Hepatocyte (in vitro differentiated cells): ENCODE measurements around the gene INHBE. TPM values are rescaled to one million over a fixed set of nuclear protein-coding genes. Genes with fewer than 3 reads are reported as not detected.
A peak's percentile ranks its signal among the peaks of the same experiment; 100 is the strongest.

Experiments
- DNase-seq: peaks from one replicate; pipeline ENCODE4 v3.0.0-alpha.2; 2016; ENCODE audit warnings: low spot score
- H2AFZ ChIP-seq: fragments of 200-600 bp; sonication (generic); 2 replicates; pipeline ENCODE4 v1.6.0; 2016; ENCODE audit warnings: antibody characterized with exemption, mild to moderate bottlenecking
- H3K27ac ChIP-seq: fragments of 200-600 bp; sonication (generic); 2 replicates; pipeline ENCODE4 v1.5.1; 2016; ENCODE audit warnings: mild to moderate bottlenecking
- H3K27me3 ChIP-seq: fragments of 200-600 bp; sonication (generic); 2 replicates; pipeline ENCODE4 v1.6.1; 2016
- H3K36me3 ChIP-seq: fragments of 200-600 bp; sonication (generic); replicated peaks from 2 replicates; pipeline ENCODE4 v1.5.1; 2016; ENCODE audit warnings: low read depth; ENCODE audit not compliant: insufficient read depth
- H3K4me1 ChIP-seq: fragments of 200-600 bp; sonication (generic); 2 replicates; pipeline ENCODE4 v1.5.1; 2016; ENCODE audit warnings: mild to moderate bottlenecking, moderate library complexity; ENCODE audit not compliant: insufficient read depth
- H3K4me2 ChIP-seq: fragments of 200-600 bp; sonication (generic); 2 replicates; pipeline ENCODE4 v1.6.0; 2016
- H3K4me3 ChIP-seq: fragments of 200-600 bp; sonication (generic); 2 replicates; pipeline ENCODE4 v1.5.1; 2016; ENCODE audit warnings: mild to moderate bottlenecking
- H3K79me2 ChIP-seq: fragments of 200-600 bp; sonication (generic); 2 replicates; pipeline ENCODE4 v1.6.0; 2017; ENCODE audit warnings: mild to moderate bottlenecking
- H3K9me2 ChIP-seq: fragments of 200-600 bp; sonication (generic); replicated peaks from 2 replicates; pipeline ENCODE4 v1.6.0; 2017; ENCODE audit warnings: mild to moderate bottlenecking; ENCODE audit not compliant: insufficient read depth
- H3K9me3 ChIP-seq: fragments of 200-600 bp; sonication (generic); 2 replicates; pipeline ENCODE4 v1.5.1; 2016; ENCODE audit warnings: low read depth, mild to moderate bottlenecking
- H4K20me1 ChIP-seq: fragments of 200-600 bp; sonication (generic); 2 replicates; pipeline ENCODE4 v1.6.0; 2016; ENCODE audit warnings: mild to moderate bottlenecking; ENCODE audit not compliant: insufficient read depth, poor library complexity, severe bottlenecking
- EZH2 ChIP-seq: fragments of 200-600 bp; sonication (generic); IDR thresholded peaks from 2 replicates; pipeline ENCODE4 v1.6.1; 2016; ENCODE audit warnings: antibody characterized with exemption, mild to moderate bottlenecking, borderline replicate concordance
- EZH2phosphoT487 ChIP-seq: fragments of 200-600 bp; sonication (generic); IDR thresholded peaks from one replicate; pipeline ENCODE4 v1.6.1; 2018; ENCODE audit warnings: antibody characterized with exemption, mild to moderate bottlenecking, low read depth, moderate library complexity; ENCODE audit not compliant: unreplicated experiment, severe bottlenecking
- WGBS: methylation state at CpG from one replicate; pipeline ENCODE4 v1.1.6; 2016; ENCODE audit warnings: low lambda C conversion rate; ENCODE audit errors: missing lambda C conversion rate; 5-methylcytosine and 5-hydroxymethylcytosine counted together
- polyA plus RNA-seq: library from polyadenylated mRNA; unstranded; fragments of >200 nt; fragmentation: Nextera tagmentation; extraction: Ambion mirVana; gene quantifications from 2 replicates; pipeline ENCODE4 v1.2.1, GENCODE V29; 2016
- total RNA-seq: library from RNA; depleted of rRNA; stranded (reverse); fragments of >200 nt; gene quantifications from 2 replicates; pipeline ENCODE4 v1.2.3, GENCODE V29; 2014
- TF ChIP-seq, protein P1 (sequence below): fragments of 200-600 bp; sonication (generic); IDR thresholded peaks from 2 replicates; pipeline ENCODE4 v1.5.1; 2016; ENCODE audit warnings: antibody characterized with exemption, mild to moderate bottlenecking; ENCODE audit not compliant: poor library complexity

INHBE gene
- total and polyA plus RNA-seq, 2 experiments from 2014 or later, result 15.1 to 44.2 TPM

DNA sequence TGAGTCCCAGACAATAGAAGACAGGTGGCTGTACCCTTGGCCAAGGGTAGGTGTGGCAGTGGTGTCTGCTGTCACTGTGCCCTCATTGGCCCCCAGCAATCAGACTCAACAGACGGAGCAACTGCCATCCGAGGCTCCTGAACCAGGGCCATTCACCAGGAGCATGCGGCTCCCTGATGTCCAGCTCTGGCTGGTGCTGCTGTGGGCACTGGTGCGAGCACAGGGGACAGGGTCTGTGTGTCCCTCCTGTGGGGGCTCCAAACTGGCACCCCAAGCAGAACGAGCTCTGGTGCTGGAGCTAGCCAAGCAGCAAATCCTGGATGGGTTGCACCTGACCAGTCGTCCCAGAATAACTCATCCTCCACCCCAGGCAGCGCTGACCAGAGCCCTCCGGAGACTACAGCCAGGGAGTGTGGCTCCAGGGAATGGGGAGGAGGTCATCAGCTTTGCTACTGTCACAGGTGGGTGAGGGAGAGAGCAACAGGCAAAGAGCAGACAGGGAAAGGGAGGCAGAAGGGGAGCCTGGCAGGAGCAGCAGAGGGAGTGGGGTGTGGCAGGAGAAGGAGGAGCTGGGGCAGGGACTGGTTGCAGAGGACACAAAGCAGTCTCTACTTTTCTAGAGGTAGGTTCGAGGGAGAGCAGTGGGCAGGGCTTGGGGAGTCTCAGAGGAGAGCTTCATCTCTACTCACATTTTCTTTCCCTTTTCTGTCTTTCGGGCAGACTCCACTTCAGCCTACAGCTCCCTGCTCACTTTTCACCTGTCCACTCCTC is 452 bp downstream of the INHBE start:
- peaks cover 48% of the 10 kb centered on the region for H3K4me1 ChIP-seq
- H2AFZ ChIP-seq, result no peak overlapping the region
- no peaks in the 10 kb centered on the region for H4K20me1 ChIP-seq
- peak overlapping the region; percentile 91 for H3K27ac ChIP-seq
- no peak for DNase-seq
- no peak overlapping the region for H3K4me3 ChIP-seq
- no peaks in the 10 kb centered on the region for H3K9me2 ChIP-seq
- H3K79me2 ChIP-seq, result no peaks in the 10 kb centered on the region
- H3K9me3 ChIP-seq, result no peaks in the 10 kb centered on the region
- TF ChIP-seq EZH2 (no peak), EZH2phosphoT487 (no peak)
- TF ChIP-seq, protein P1, sequence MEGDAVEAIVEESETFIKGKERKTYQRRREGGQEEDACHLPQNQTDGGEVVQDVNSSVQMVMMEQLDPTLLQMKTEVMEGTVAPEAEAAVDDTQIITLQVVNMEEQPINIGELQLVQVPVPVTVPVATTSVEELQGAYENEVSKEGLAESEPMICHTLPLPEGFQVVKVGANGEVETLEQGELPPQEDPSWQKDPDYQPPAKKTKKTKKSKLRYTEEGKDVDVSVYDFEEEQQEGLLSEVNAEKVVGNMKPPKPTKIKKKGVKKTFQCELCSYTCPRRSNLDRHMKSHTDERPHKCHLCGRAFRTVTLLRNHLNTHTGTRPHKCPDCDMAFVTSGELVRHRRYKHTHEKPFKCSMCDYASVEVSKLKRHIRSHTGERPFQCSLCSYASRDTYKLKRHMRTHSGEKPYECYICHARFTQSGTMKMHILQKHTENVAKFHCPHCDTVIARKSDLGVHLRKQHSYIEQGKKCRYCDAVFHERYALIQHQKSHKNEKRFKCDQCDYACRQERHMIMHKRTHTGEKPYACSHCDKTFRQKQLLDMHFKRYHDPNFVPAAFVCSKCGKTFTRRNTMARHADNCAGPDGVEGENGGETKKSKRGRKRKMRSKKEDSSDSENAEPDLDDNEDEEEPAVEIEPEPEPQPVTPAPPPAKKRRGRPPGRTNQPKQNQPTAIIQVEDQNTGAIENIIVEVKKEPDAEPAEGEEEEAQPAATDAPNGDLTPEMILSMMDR, result no peak
- no peaks in the 10 kb centered on the region for H3K36me3 ChIP-seq
- peak overlapping the region; percentile 65 for H3K4me2 ChIP-seq
- WGBS, result 63% methylated on average over 10 of the region's 10 CpGs
- H3K27me3 ChIP-seq, result no peaks in the 10 kb centered on the region

DNA sequence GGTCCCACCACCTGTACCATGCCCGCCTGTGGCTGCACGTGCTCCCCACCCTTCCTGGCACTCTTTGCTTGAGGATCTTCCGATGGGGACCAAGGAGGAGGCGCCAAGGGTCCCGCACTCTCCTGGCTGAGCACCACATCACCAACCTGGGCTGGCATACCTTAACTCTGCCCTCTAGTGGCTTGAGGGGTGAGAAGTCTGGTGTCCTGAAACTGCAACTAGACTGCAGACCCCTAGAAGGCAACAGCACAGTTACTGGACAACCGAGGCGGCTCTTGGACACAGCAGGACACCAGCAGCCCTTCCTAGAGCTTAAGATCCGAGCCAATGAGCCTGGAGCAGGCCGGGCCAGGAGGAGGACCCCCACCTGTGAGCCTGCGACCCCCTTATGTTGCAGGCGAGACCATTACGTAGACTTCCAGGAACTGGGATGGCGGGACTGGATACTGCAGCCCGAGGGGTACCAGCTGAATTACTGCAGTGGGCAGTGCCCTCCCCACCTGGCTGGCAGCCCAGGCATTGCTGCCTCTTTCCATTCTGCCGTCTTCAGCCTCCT is 1.1 kb downstream of the INHBE start:
- no peaks in the 10 kb centered on the region for H3K36me3 ChIP-seq
- no peak overlapping the region for H3K4me3 ChIP-seq
- no peaks in the 10 kb centered on the region for H3K27me3 ChIP-seq
- H3K4me2 ChIP-seq, result peak overlapping the region; percentile 65
- peaks cover 41% of the 10 kb centered on the region for H3K4me1 ChIP-seq
- no peaks in the 10 kb centered on the region for H3K9me2 ChIP-seq
- TF ChIP-seq, protein P1, result peak; percentile 63
- no peak for TF ChIP-seq EZH2
- no peak for TF ChIP-seq EZH2phosphoT487
- 46% methylated on average over 15 of the region's 15 CpGs for WGBS
- H4K20me1 ChIP-seq, result no peaks in the 10 kb centered on the region
- DNase-seq, result peak; percentile 79
- no peak overlapping the region for H3K27ac ChIP-seq
- H3K79me2 ChIP-seq, result no peaks in the 10 kb centered on the region
- H2AFZ ChIP-seq, result no peak overlapping the region
- no peaks in the 10 kb centered on the region for H3K9me3 ChIP-seq

DNA sequence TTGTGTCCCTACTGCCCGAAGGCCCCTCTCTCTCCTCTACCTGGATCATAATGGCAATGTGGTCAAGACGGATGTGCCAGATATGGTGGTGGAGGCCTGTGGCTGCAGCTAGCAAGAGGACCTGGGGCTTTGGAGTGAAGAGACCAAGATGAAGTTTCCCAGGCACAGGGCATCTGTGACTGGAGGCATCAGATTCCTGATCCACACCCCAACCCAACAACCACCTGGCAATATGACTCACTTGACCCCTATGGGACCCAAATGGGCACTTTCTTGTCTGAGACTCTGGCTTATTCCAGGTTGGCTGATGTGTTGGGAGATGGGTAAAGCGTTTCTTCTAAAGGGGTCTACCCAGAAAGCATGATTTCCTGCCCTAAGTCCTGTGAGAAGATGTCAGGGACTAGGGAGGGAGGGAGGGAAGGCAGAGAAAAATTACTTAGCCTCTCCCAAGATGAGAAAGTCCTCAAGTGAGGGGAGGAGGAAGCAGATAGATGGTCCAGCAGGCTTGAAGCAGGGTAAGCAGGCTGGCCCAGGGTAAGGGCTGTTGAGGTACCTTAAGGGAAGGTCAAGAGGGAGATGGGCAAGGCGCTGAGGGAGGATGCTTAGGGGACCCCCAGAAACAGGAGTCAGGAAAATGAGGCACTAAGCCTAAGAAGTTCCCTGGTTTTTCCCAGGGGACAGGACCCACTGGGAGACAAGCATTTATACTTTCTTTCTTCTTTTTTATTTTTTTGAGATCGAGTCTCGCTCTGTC is 1.8 kb downstream of the INHBE start:
- Histone ChIP-seq H3K4me3 (no peak overlapping the region), H3K27ac (peak overlapping the region; percentile 80), H3K79me2 (no peaks in the 10 kb centered on the region), H3K36me3 (no peaks in the 10 kb centered on the region), H3K4me1 (peaks cover 36% of the 10 kb centered on the region), H3K27me3 (no peaks in the 10 kb centered on the region), H3K9me3 (no peaks in the 10 kb centered on the region), H3K9me2 (no peaks in the 10 kb centered on the region), H2AFZ (no peak overlapping the region), H4K20me1 (no peaks in the 10 kb centered on the region), H3K4me2 (no peak overlapping the region)
- 93% methylated on average over 6 of the region's 6 CpGs for WGBS
- TF ChIP-seq EZH2 (no peak), EZH2phosphoT487 (no peak)
- TF ChIP-seq, protein P1, result no peak
- no peak for DNase-seq
